Measurements from ENCODE around the gene SPAAR.

DNA sequence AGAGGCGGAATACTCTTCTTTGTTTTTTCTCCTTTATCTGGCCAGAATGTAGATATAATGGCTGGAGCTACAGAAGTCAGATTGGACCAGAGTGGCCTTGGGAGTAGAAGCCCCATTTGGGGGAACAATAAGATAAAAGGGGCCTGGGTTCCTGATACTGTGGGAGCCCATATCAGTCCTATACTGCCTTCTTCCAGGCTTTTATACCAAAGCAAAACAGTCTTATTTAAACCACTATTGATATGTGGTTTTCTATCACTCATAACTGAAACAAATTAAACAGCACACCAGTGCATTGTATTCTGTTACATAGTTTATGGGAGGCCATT is 14.3 kb downstream of the SPAAR start:
- TF ChIP-seq, protein P1, sequence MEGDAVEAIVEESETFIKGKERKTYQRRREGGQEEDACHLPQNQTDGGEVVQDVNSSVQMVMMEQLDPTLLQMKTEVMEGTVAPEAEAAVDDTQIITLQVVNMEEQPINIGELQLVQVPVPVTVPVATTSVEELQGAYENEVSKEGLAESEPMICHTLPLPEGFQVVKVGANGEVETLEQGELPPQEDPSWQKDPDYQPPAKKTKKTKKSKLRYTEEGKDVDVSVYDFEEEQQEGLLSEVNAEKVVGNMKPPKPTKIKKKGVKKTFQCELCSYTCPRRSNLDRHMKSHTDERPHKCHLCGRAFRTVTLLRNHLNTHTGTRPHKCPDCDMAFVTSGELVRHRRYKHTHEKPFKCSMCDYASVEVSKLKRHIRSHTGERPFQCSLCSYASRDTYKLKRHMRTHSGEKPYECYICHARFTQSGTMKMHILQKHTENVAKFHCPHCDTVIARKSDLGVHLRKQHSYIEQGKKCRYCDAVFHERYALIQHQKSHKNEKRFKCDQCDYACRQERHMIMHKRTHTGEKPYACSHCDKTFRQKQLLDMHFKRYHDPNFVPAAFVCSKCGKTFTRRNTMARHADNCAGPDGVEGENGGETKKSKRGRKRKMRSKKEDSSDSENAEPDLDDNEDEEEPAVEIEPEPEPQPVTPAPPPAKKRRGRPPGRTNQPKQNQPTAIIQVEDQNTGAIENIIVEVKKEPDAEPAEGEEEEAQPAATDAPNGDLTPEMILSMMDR (IDR thresholded peaks at IDR 0.05) = no peak
- TF ChIP-seq POLR2A (IDR thresholded peaks at IDR 0.05) = no peak
